Transverse colon (tissue), 4 donors: ENCODE results near the gene CDKN1B.

ENCODE experiments used
- CTCF ChIP-seq, 5 experiments: fragments of 200-600 bp in 3 of 5; fragments of 450-650 bp in 2 of 5; sonication (generic) in 3 of 5; IDR thresholded peaks; 1 replicate in 2 of 5; 2 replicates in 3 of 5; pipeline ENCODE4 v1.5.1; 2016 to 2017; ENCODE audit warnings: antibody characterized with exemption in 5 of 5, inconsistent platforms in 3 of 5, mild to moderate bottlenecking in 2 of 5, moderate library complexity in 1 of 5
- EP300 ChIP-seq: sonication (generic); formaldehyde crosslinking; IDR thresholded peaks from one replicate; pipeline ENCODE4 v1.6.1; 2017; ENCODE audit warnings: antibody characterized with exemption, low read depth
- POLR2A ChIP-seq: fragments of 450-650 bp; IDR thresholded peaks from one replicate; pipeline ENCODE4 v1.6.1; 2016; ENCODE audit warnings: antibody characterized with exemption, mild to moderate bottlenecking, moderate library complexity
- POLR2AphosphoS5 ChIP-seq, 3 donors: sonication (generic); formaldehyde crosslinking; IDR thresholded peaks; one replicate each; pipeline ENCODE4 v1.6.1; 2016; ENCODE audit warnings: antibody characterized with exemption in 3 of 3

- TF ChIP-seq CTCF (IDR thresholded peaks at IDR 0.05), result peak in 1 of 5 experiments; percentile 14
- peak; percentile 85 for TF ChIP-seq POLR2A
- TF ChIP-seq POLR2AphosphoS5 (IDR thresholded peaks at IDR 0.05), result no peak
- TF ChIP-seq EP300, result no peak
Measured at GRCh38 chr12:12724421-12725085, 7.4 kb downstream of the CDKN1B start.
